HEK293 (cell line): ENCODE measurements around the gene STK24.
A peak's percentile ranks its signal among the peaks of the same experiment; 100 is the strongest.

Source experiments
- CTCF ChIA-PET: fragments of 350-600 bp; formaldehyde crosslinking; extraction: SDS; loops from one replicate; lab custom pipeline; 2021; ENCODE audit warnings: antibody characterized with exemption; lab: Yijun Ruan, JAX
- POLR2A ChIA-PET: fragments of 300-600 bp; formaldehyde crosslinking; extraction: SDS; loops from one replicate; lab custom pipeline; 2020; ENCODE audit warnings: antibody characterized with exemption, inconsistent platforms; lab: Yijun Ruan, JAX
- H3K27ac ChIP-seq: fragments of 200-500 bp; sonication (Bioruptor generic); 2 replicates; pipeline ENCODE4 v1.5.1; 2014; ENCODE audit warnings: low read depth, low read length, control low read depth, inconsistent platforms; ENCODE audit errors: extremely low read depth
- H3K36me3 ChIP-seq, 2 experiments: fragments of 200-500 bp in 1 of 2; sonication (Bioruptor generic) in 1 of 2; 1 replicate in 1 of 2; 2 replicates in 1 of 2; pipeline ENCODE4 v1.5.1; 2014 to 2017; ENCODE audit warnings: inconsistent platforms in 2 of 2, low read length in 2 of 2; ENCODE audit not compliant: control insufficient read depth in 2 of 2, insufficient read depth in 1 of 2
- H3K4me1 ChIP-seq: fragments of 200-500 bp; sonication (Bioruptor generic); 2 replicates; pipeline ENCODE4 v1.5.1; 2014; ENCODE audit warnings: mild to moderate bottlenecking, low read length, inconsistent platforms; ENCODE audit not compliant: control insufficient read depth, insufficient read depth
- H3K4me3 ChIP-seq: 2 replicates; pipeline ENCODE4 v1.5.1; 2011; ENCODE audit warnings: low read depth, mild to moderate bottlenecking, control low read depth, low read length, moderate library complexity
- H3K9me3 ChIP-seq: fragments of 200-500 bp; sonication (Bioruptor generic); 2 replicates; pipeline ENCODE4 v1.5.1; 2014; ENCODE audit warnings: low read depth, low read length, inconsistent platforms; ENCODE audit not compliant: control insufficient read depth, insufficient read depth
- ATF2 ChIP-seq: fragments of 450-650 bp; formaldehyde crosslinking; IDR thresholded peaks from 2 replicates; pipeline ENCODE4 v1.5.1; 2016; ENCODE audit warnings: missing biosample characterization, missing genetic modification characterization, low read depth
- GLI4 ChIP-seq: fragments of 450-650 bp; formaldehyde crosslinking; IDR thresholded peaks from 2 replicates; pipeline ENCODE4 v1.5.1; 2016; ENCODE audit warnings: missing biosample characterization, missing genetic modification characterization
- GLIS1 ChIP-seq: fragments of 450-650 bp; formaldehyde crosslinking; IDR thresholded peaks from 2 replicates; pipeline ENCODE4 v1.5.1; 2016; ENCODE audit warnings: missing biosample characterization, missing genetic modification characterization
- GLIS2 ChIP-seq: fragments of 450-650 bp; formaldehyde crosslinking; IDR thresholded peaks from 2 replicates; pipeline ENCODE4 v1.5.1; 2016; ENCODE audit warnings: missing biosample characterization, missing genetic modification characterization
- KLF1 ChIP-seq: fragments of 450-650 bp; formaldehyde crosslinking; IDR thresholded peaks from 2 replicates; pipeline ENCODE4 v1.5.1; 2016; ENCODE audit warnings: missing biosample characterization, missing genetic modification characterization
- KLF8 ChIP-seq: fragments of 450-650 bp; formaldehyde crosslinking; IDR thresholded peaks from 2 replicates; pipeline ENCODE4 v1.5.1; 2016; ENCODE audit warnings: missing biosample characterization, missing genetic modification characterization
- MZF1 ChIP-seq: fragments of 450-650 bp; formaldehyde crosslinking; IDR thresholded peaks from 2 replicates; pipeline ENCODE4 v1.5.1; 2017; ENCODE audit warnings: missing biosample characterization, missing genetic modification characterization, borderline replicate concordance
- PRDM1 ChIP-seq: fragments of 450-650 bp; formaldehyde crosslinking; IDR thresholded peaks from 2 replicates; pipeline ENCODE4; 2016; ENCODE audit warnings: missing biosample characterization, missing genetic modification characterization
- SCRT2 ChIP-seq: fragments of 450-650 bp; formaldehyde crosslinking; IDR thresholded peaks from 2 replicates; pipeline ENCODE4 v1.5.1; 2016; ENCODE audit warnings: missing biosample characterization, missing genetic modification characterization
- YY1 ChIP-seq: fragments of 450-650 bp; formaldehyde crosslinking; IDR thresholded peaks from 2 replicates; pipeline ENCODE4 v1.5.1; 2018; ENCODE audit warnings: missing biosample characterization, missing genetic modification characterization
- ZBTB20 ChIP-seq: fragments of 450-650 bp; formaldehyde crosslinking; IDR thresholded peaks from 2 replicates; pipeline ENCODE4 v1.5.1; 2016; ENCODE audit warnings: missing biosample characterization, missing genetic modification characterization
- ZBTB26 ChIP-seq: fragments of 450-650 bp; formaldehyde crosslinking; optimal IDR thresholded peaks from 2 replicates; pipeline ENCODE3; 2016; ENCODE audit warnings: missing biosample characterization, mild to moderate bottlenecking, missing genetic modification characterization
- ZEB2 ChIP-seq: fragments of 450-650 bp; formaldehyde crosslinking; IDR thresholded peaks from 2 replicates; pipeline ENCODE4 v1.5.1; 2016; ENCODE audit warnings: missing biosample characterization, missing genetic modification characterization
- ZFHX2 ChIP-seq: fragments of 450-650 bp; formaldehyde crosslinking; conservative IDR thresholded peaks from 2 replicates; pipeline ENCODE4 v1.5.1; 2016; ENCODE audit warnings: missing biosample characterization, missing genetic modification characterization
- ZFP41 ChIP-seq: fragments of 450-650 bp; formaldehyde crosslinking; IDR thresholded peaks from 2 replicates; pipeline ENCODE4 v1.5.1; 2016; ENCODE audit warnings: missing biosample characterization, missing genetic modification characterization, borderline replicate concordance
- ZNF121 ChIP-seq: fragments of 450-650 bp; formaldehyde crosslinking; IDR thresholded peaks from 2 replicates; pipeline ENCODE4 v1.5.1; 2016; ENCODE audit warnings: missing biosample characterization, missing genetic modification characterization
- ZNF155 ChIP-seq: fragments of 450-650 bp; formaldehyde crosslinking; IDR thresholded peaks from 2 replicates; pipeline ENCODE4 v1.5.1; 2016; ENCODE audit warnings: missing biosample characterization, missing genetic modification characterization
- ZNF335 ChIP-seq: fragments of 450-650 bp; formaldehyde crosslinking; conservative IDR thresholded peaks from 2 replicates; pipeline ENCODE4 v1.5.1; 2016; ENCODE audit warnings: missing biosample characterization, missing genetic modification characterization
- ZNF366 ChIP-seq: fragments of 450-650 bp; formaldehyde crosslinking; conservative IDR thresholded peaks from 2 replicates; pipeline ENCODE4 v1.5.1; 2016; ENCODE audit warnings: missing biosample characterization, missing genetic modification characterization
- ZNF423 ChIP-seq: fragments of 450-650 bp; formaldehyde crosslinking; IDR thresholded peaks from 2 replicates; pipeline ENCODE4 v1.5.1; 2016; ENCODE audit warnings: missing biosample characterization, missing genetic modification characterization
- ZNF473 ChIP-seq: fragments of 450-650 bp; formaldehyde crosslinking; IDR thresholded peaks from 2 replicates; pipeline ENCODE4 v1.5.1; 2017; ENCODE audit warnings: missing biosample characterization, missing genetic modification characterization
- ZNF560 ChIP-seq: fragments of 450-650 bp; formaldehyde crosslinking; IDR thresholded peaks from 2 replicates; pipeline ENCODE4 v1.5.1; 2017; ENCODE audit warnings: missing biosample characterization, missing genetic modification characterization, borderline replicate concordance
- ZNF561 ChIP-seq: fragments of 450-650 bp; IDR thresholded peaks from 2 replicates; pipeline ENCODE4 v1.5.1; 2018; ENCODE audit warnings: missing biosample characterization, missing genetic modification characterization, borderline replicate concordance
- ZNF571 ChIP-seq: fragments of 450-650 bp; formaldehyde crosslinking; IDR thresholded peaks from 2 replicates; pipeline ENCODE4 v1.5.0; 2017; ENCODE audit warnings: missing biosample characterization, missing genetic modification characterization
- ZNF623 ChIP-seq: fragments of 450-650 bp; formaldehyde crosslinking; IDR thresholded peaks from 2 replicates; pipeline ENCODE4 v1.5.1; 2016; ENCODE audit warnings: missing biosample characterization, missing genetic modification characterization
- ZNF626 ChIP-seq: fragments of 450-650 bp; sonication (Bioruptor Pico); formaldehyde crosslinking; IDR thresholded peaks from 2 replicates; pipeline ENCODE4 v1.5.1; 2018; ENCODE audit warnings: missing biosample characterization, missing genetic modification characterization, inconsistent platforms
- ZNF664 ChIP-seq: fragments of 450-650 bp; formaldehyde crosslinking; IDR thresholded peaks from 2 replicates; pipeline ENCODE4 v1.5.1; 2016; ENCODE audit warnings: missing biosample characterization, missing genetic modification characterization
- ZNF843 ChIP-seq: fragments of 450-650 bp; formaldehyde crosslinking; IDR thresholded peaks from 2 replicates; pipeline ENCODE4 v1.5.1; 2016; ENCODE audit warnings: missing biosample characterization, missing genetic modification characterization
- ZSCAN4 ChIP-seq: fragments of 450-650 bp; formaldehyde crosslinking; IDR thresholded peaks from 2 replicates; pipeline ENCODE4 v1.5.1; 2017; ENCODE audit warnings: missing biosample characterization, missing genetic modification characterization
- TF ChIP-seq, protein P1 (sequence below): fragments of 450-650 bp; formaldehyde crosslinking; IDR thresholded peaks from 2 replicates; pipeline ENCODE4 v1.5.1; 2016; ENCODE audit warnings: missing biosample characterization, missing genetic modification characterization
- TF ChIP-seq, protein P2 (sequence below): fragments of 450-650 bp; formaldehyde crosslinking; IDR thresholded peaks from 2 replicates; pipeline ENCODE4 v1.5.1; 2017; ENCODE audit warnings: missing biosample characterization, missing genetic modification characterization

Gene STK24

DNA sequence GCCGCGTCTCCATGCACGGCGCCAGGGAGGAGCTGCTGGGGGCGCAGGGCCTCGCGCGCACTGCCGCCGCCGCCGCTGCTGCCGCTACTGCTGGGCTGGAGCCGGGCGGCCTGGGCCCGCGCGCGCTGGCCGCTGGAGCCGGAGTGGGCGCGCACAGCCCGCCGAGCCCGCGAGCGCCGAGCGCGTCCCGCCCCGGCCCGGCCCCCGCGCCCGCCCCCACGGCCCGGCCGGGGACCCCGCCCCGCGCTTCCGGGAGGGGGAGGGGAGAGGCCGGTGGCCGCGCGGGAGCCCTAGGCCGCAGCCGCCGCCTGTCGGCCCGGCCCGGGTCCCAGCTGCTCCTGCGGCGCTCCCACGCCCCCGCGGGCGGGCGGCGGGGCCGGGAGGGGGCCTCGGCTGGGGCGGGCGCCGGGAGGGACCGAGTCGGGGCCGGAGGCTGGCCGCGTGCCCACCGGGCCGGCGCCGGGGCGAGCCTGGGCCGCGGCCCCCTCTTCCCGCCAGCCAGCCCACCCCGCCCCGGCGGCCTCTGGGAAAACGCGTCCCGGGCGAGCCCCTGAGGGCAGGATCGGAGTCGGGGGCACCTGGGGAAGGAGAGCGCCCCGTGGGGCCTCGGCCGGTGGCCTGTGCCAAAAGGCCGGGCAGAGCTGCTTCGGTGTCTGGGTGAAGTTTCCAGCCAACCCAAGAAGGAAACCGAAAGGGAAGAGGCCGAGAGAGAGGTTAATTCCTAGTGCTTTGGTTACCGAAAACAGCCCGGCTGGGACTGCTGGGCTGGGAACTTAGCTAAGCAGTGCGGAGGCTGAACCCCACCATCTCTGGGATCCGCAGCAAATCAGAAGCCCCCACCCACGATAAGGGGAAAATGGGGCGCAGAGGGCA is at the start of gene STK24:
Gene STK24 (minus strand): TSS at position 145 of the 873 bp plus-strand sequence. CDS start 321 bp downstream, outside the sequence.
- H3K4me3 ChIP-seq = peak within 1 kb of the TSS; percentile 81
- no peaks in the 10 kb centered on the region for H3K9me3 ChIP-seq
- peaks cover 13% of the 10 kb centered on the region for H3K4me1 ChIP-seq
- no peaks in the 10 kb centered on the region for H3K36me3 ChIP-seq
- peak within 1 kb of the TSS; percentile 90 for H3K27ac ChIP-seq
- ChIA-PET POLR2A (interaction anchor here (0.7 to 1.2 kb wide), 4 partner anchors 10 to 93 kb away, joined by 3 to 4 read pairs (median 3); no protein-coding TSS in a partner anchor), CTCF (no interaction called here)
- TF ChIP-seq ZNF843 = no peak
- no peak for TF ChIP-seq ZNF423 (tag by site-specific recombination)
- TF ChIP-seq, protein P1, sequence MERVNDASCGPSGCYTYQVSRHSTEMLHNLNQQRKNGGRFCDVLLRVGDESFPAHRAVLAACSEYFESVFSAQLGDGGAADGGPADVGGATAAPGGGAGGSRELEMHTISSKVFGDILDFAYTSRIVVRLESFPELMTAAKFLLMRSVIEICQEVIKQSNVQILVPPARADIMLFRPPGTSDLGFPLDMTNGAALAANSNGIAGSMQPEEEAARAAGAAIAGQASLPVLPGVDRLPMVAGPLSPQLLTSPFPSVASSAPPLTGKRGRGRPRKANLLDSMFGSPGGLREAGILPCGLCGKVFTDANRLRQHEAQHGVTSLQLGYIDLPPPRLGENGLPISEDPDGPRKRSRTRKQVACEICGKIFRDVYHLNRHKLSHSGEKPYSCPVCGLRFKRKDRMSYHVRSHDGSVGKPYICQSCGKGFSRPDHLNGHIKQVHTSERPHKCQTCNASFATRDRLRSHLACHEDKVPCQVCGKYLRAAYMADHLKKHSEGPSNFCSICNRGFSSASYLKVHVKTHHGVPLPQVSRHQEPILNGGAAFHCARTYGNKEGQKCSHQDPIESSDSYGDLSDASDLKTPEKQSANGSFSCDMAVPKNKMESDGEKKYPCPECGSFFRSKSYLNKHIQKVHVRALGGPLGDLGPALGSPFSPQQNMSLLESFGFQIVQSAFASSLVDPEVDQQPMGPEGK (tag by site-specific recombination) = peak; percentile 57
- TF ChIP-seq, protein P2, sequence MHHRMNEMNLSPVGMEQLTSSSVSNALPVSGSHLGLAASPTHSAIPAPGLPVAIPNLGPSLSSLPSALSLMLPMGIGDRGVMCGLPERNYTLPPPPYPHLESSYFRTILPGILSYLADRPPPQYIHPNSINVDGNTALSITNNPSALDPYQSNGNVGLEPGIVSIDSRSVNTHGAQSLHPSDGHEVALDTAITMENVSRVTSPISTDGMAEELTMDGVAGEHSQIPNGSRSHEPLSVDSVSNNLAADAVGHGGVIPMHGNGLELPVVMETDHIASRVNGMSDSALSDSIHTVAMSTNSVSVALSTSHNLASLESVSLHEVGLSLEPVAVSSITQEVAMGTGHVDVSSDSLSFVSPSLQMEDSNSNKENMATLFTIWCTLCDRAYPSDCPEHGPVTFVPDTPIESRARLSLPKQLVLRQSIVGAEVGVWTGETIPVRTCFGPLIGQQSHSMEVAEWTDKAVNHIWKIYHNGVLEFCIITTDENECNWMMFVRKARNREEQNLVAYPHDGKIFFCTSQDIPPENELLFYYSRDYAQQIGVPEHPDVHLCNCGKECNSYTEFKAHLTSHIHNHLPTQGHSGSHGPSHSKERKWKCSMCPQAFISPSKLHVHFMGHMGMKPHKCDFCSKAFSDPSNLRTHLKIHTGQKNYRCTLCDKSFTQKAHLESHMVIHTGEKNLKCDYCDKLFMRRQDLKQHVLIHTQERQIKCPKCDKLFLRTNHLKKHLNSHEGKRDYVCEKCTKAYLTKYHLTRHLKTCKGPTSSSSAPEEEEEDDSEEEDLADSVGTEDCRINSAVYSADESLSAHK (tag by site-specific recombination) = no peak
- no peak for TF ChIP-seq ATF2
- peak; percentile 52 for TF ChIP-seq ZBTB26 (tag by site-specific recombination)
- TF ChIP-seq ZFP41 = no peak
- peak; percentile 42 for TF ChIP-seq ZNF335 (tag by site-specific recombination)
- TF ChIP-seq ZEB2 (tag by site-specific recombination) = peak; percentile 26; the same call in 1 of the 2 replicates
- TF ChIP-seq SCRT2 (tag by site-specific recombination) = no peak
- TF ChIP-seq KLF8 (tag by site-specific recombination) = 0 out of 2 replicates have a peak, but pooled peaks have one; percentile 25
- TF ChIP-seq ZNF561 (tag by site-specific recombination) = no peak
- no peak for TF ChIP-seq ZNF155 (tag by site-specific recombination)
- TF ChIP-seq GLIS2 (tag by site-specific recombination) = peak; percentile 38; the same call in 1 of the 2 replicates
- no peak for TF ChIP-seq YY1
- TF ChIP-seq GLI4 (tag by site-specific recombination) = no peak
- TF ChIP-seq ZSCAN4 (tag by site-specific recombination) = no peak
- TF ChIP-seq ZNF560 = no peak
- TF ChIP-seq ZNF473 (tag by site-specific recombination) = no peak
- no peak for TF ChIP-seq ZNF121 (tag by site-specific recombination)
- TF ChIP-seq ZNF664 (tag by site-specific recombination) = no peak
- TF ChIP-seq ZNF626 (tag by site-specific recombination) = no peak
- TF ChIP-seq ZNF623 (tag by site-specific recombination) = no peak
- TF ChIP-seq PRDM1 (tag by site-specific recombination) = peak; percentile 63
- no peak for TF ChIP-seq MZF1 (tag by site-specific recombination)
- TF ChIP-seq ZNF571 (tag by site-specific recombination) = no peak
- TF ChIP-seq GLIS1 = peak; percentile 16; the same call in 1 of the 2 replicates
- no peak for TF ChIP-seq ZNF366 (tag by site-specific recombination)
- no peak for TF ChIP-seq KLF1 (tag by site-specific recombination)
- TF ChIP-seq ZBTB20 (tag by site-specific recombination) = peak; percentile 58; the same call in 1 of the 2 replicates
- no peak for TF ChIP-seq ZFHX2 (tag by site-specific recombination)
